ENCODE measurements around the gene PPP1R14C. TPM values are rescaled to one million over a fixed set of nuclear protein-coding genes. Genes with fewer than 3 reads are reported as not detected.

Gene PPP1R14C
- total and polyA plus RNA-seq, 2 donors (not counting 3 experiments of a cell fraction or from before 2014, with no cell fraction given): not detected

GRCh38 chr6:150204705-150205472, 62.0 kb downstream of the PPP1R14C start:
- TF ChIP-seq JUN (IDR thresholded peaks at IDR 0.05; ENCODE audit: borderline replicate concordance, insufficient read depth, insufficient read length, low read depth): no peak
- no peak for TF ChIP-seq FOS (IDR thresholded peaks at IDR 0.05; ENCODE audit: borderline replicate concordance, insufficient read depth, low read length)
- no peak for TF ChIP-seq POLR2A (IDR thresholded peaks at IDR 0.05; ENCODE audit: low read depth, low read length)
- no peak for TF ChIP-seq MYC (IDR thresholded peaks at IDR 0.05; ENCODE audit: low read depth, low read length)
- TF ChIP-seq, protein P1, sequence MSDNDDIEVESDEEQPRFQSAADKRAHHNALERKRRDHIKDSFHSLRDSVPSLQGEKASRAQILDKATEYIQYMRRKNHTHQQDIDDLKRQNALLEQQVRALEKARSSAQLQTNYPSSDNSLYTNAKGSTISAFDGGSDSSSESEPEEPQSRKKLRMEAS (IDR thresholded peaks at IDR 0.05; ENCODE audit: insufficient read depth, insufficient read length): no peak
- dilution Hi-C loops (cut with MboI; ENCODE audit: extremely low pct_ligation_motif_present, low sequenced_read_pairs): no loop called here

DNA sequence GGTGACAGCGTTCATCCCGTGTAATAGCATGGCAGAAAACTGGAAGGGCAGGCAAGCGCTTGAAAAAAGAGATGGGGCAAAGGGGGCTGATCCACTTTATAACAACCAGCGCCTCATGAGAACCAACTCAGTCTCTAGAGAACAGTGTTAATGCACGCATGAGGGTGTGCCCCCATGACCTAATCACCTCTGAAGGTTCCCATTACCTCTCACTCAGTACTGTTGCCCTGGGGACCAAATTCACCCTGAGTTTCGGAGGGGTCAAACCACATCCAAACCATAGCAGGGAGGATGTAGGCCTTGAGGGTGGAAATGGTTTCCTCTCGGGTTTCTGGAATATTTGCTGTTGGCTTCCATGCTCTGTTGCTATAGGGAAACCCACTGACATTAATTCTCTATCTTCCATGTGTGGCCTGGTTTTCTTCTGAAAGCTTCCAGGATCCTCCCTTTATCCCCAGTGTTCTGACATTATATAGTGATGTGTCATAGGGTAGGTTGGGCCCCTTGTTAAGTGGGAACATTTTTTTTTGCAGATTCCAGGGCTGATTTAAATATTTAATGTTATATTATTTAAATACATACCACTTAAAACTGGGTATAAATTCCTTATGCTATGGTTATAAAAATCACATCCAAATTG, 65.2 kb downstream of the PPP1R14C start:
- POLR2A ChIA-PET: no interaction called here
- CTCF ChIA-PET: interaction anchor here (1.3 kb wide), 1 partner anchor 128 kb away, joined by 3 read pairs; no protein-coding TSS in a partner anchor
- DNase-seq (ENCODE audit: low read depth, low spot score): no peak

More at GRCh38 chr6:150204705-150205472, 62.0 kb downstream of the PPP1R14C start:
- H3K4me1 ChIP-seq (ENCODE audit: control insufficient read depth, extremely low read depth, insufficient read depth, low read length): no peaks in the 10 kb centered on the region
- POLR2A ChIA-PET: no interaction called here
- no peak overlapping the region for H2AFZ ChIP-seq (ENCODE audit: low read depth, low read length)
- DNase-seq (ENCODE audit: low read depth, low spot score): no peak
- no peak for FAIRE-seq
- H4K20me1 ChIP-seq (replicated peaks; ENCODE audit: control insufficient read depth, extremely low read depth, insufficient read depth, low read length): no peaks in the 10 kb centered on the region
- H3K9ac ChIP-seq (replicated peaks; ENCODE audit: extremely low read depth, insufficient read depth, low read length): no peak overlapping the region
- H3K27ac ChIP-seq (ENCODE audit: insufficient read depth, low read depth, low read length): no peak overlapping the region
- CTCF ChIA-PET: no interaction called here
- BruUV-seq (replicated peaks): no TSS peak
- H3K36me3 ChIP-seq (ENCODE audit: control insufficient read depth in 2 of 2, extremely low read depth in 1 of 2, insufficient read depth in 2 of 2, low read length in 2 of 2): no peaks in the 10 kb centered on the region
- no peaks in the 10 kb centered on the region for H3K9me3 ChIP-seq (replicated peaks; ENCODE audit: control insufficient read depth, insufficient read depth, low read length)
- intact Hi-C loops (cut with micrococcal nuclease): no loop called here
- H3K4me2 ChIP-seq (ENCODE audit: insufficient read depth, low read length): no peak overlapping the region
- no peaks in the 10 kb centered on the region for H3K79me2 ChIP-seq (ENCODE audit: control insufficient read depth, insufficient read depth, low read length)
- no peaks in the 10 kb centered on the region for H3K9me1 ChIP-seq (replicated peaks; ENCODE audit: control insufficient read depth, extremely low read depth, insufficient read depth, low read length)
- no peak overlapping the region for H3K4me3 ChIP-seq (replicated peaks in 1 of 3; ENCODE audit: insufficient read depth in 1 of 3, low read depth in 1 of 3, low read length in 3 of 3)
- no peaks in the 10 kb centered on the region for H3K27me3 ChIP-seq (ENCODE audit: control insufficient read depth in 2 of 2, insufficient read depth in 2 of 2, low read length in 2 of 2)

More for the DNA sequence above, 65.2 kb downstream of the PPP1R14C start:
- no TSS peak for BruUV-seq (replicated peaks)
- TF ChIP-seq POLR2AphosphoS5 (IDR thresholded peaks at IDR 0.05; ENCODE audit: insufficient read depth, low read depth, low read length): no peak
- TF ChIP-seq, protein P1 (IDR thresholded peaks at IDR 0.05; ENCODE audit: insufficient read depth, insufficient read length): no peak
- no peak for TF ChIP-seq GATA2 (IDR thresholded peaks at IDR 0.05; ENCODE audit: insufficient read depth, insufficient read length, low read depth, low read length)
- intact Hi-C loops (cut with micrococcal nuclease) (no loop called here), dilution Hi-C loops (cut with MboI; ENCODE audit: extremely low pct_ligation_motif_present, low sequenced_read_pairs) (no loop called here)
- Histone ChIP-seq H3K4me3 (replicated peaks in 1 of 3; ENCODE audit: insufficient read depth in 1 of 3, low read depth in 1 of 3, low read length in 3 of 3) (no peak overlapping the region), H4K20me1 (replicated peaks; ENCODE audit: control insufficient read depth, extremely low read depth, insufficient read depth, low read length) (no peaks in the 10 kb centered on the region), H3K9me1 (replicated peaks; ENCODE audit: control insufficient read depth, extremely low read depth, insufficient read depth, low read length) (no peaks in the 10 kb centered on the region), H3K9me3 (replicated peaks; ENCODE audit: control insufficient read depth, insufficient read depth, low read length) (no peaks in the 10 kb centered on the region), H3K27me3 (ENCODE audit: control insufficient read depth in 2 of 2, insufficient read depth in 2 of 2, low read length in 2 of 2) (no peaks in the 10 kb centered on the region), H3K36me3 (ENCODE audit: control insufficient read depth in 2 of 2, extremely low read depth in 1 of 2, insufficient read depth in 2 of 2, low read length in 2 of 2) (no peaks in the 10 kb centered on the region), H3K27ac (ENCODE audit: insufficient read depth, low read depth, low read length) (no peak overlapping the region), H3K79me2 (ENCODE audit: control insufficient read depth, insufficient read depth, low read length) (no peaks in the 10 kb centered on the region), H3K4me1 (ENCODE audit: control insufficient read depth, extremely low read depth, insufficient read depth, low read length) (no peaks in the 10 kb centered on the region), H2AFZ (ENCODE audit: low read depth, low read length) (no peak overlapping the region), H3K9ac (replicated peaks; ENCODE audit: extremely low read depth, insufficient read depth, low read length) (no peak overlapping the region), H3K4me2 (ENCODE audit: insufficient read depth, low read length) (no peak overlapping the region)
- no peak for FAIRE-seq

Measured in endothelial cell of umbilical vein (primary cell).